Esophagus squamous epithelium (tissue), 4 donors: ENCODE data around the gene GYG1.

Experiments
- CTCF ChIP-seq, 6 experiments: fragments of 450-650 bp in 4 of 6; fragments of 200-600 bp in 2 of 6; sonication (generic) in 2 of 6; IDR thresholded peaks; one replicate each; pipeline ENCODE4 v1.5.1; 2016 to 2019; ENCODE audit warnings: antibody characterized with exemption in 6 of 6, mild to moderate bottlenecking in 4 of 6, moderate library complexity in 4 of 6
- POLR2A ChIP-seq, 4 donors: fragments of 450-650 bp; IDR thresholded peaks; one replicate each; pipeline ENCODE4 v1.6.1; 2017; ENCODE audit warnings: antibody characterized with exemption in 4 of 4, mild to moderate bottlenecking in 4 of 4, moderate library complexity in 3 of 4

GRCh38 chr3:148992027-148992634, 791 bp downstream of the GYG1 start:
- no peak for TF ChIP-seq CTCF (IDR thresholded peaks at IDR 0.05)
- no peak for TF ChIP-seq POLR2A (IDR thresholded peaks at IDR 0.05)
